WTC11 (cell line): ENCODE results near the gene TSKU.

Source experiments
- ATF1 ChIP-seq: sonication (generic); formaldehyde crosslinking; IDR thresholded peaks from 2 replicates; pipeline ENCODE4 v1.8.1; 2023; ENCODE audit warnings: mild to moderate bottlenecking, moderate library complexity, missing genetic modification reagents
- CTCF ChIP-seq: fragments of 200-600 bp; IDR thresholded peaks from 2 replicates; pipeline ENCODE4 v1.8.0; 2022; ENCODE audit warnings: antibody characterized with exemption
- ERG ChIP-seq: fragments of 250-450 bp; sonication (Bioruptor Pico); IDR thresholded peaks from 2 replicates; pipeline ENCODE4 v1.8.0; 2021; ENCODE audit warnings: mild to moderate bottlenecking
- ETV6 ChIP-seq: sonication (generic); formaldehyde crosslinking; IDR thresholded peaks from 2 replicates; pipeline ENCODE4 v1.8.1; 2022; ENCODE audit warnings: mild to moderate bottlenecking, missing genetic modification reagents
- FOXP4 ChIP-seq: sonication (generic); formaldehyde crosslinking; IDR thresholded peaks from 2 replicates; pipeline ENCODE4 v1.8.0; 2022; ENCODE audit warnings: mild to moderate bottlenecking, missing genetic modification reagents
- GABPB1 ChIP-seq: sonication (generic); formaldehyde crosslinking; IDR thresholded peaks from 2 replicates; pipeline ENCODE4 v1.8.1; 2023; ENCODE audit warnings: mild to moderate bottlenecking, missing genetic modification reagents
- MAX ChIP-seq: sonication (generic); formaldehyde crosslinking; IDR thresholded peaks from 2 replicates; pipeline ENCODE4 v1.8.0; 2022; ENCODE audit warnings: mild to moderate bottlenecking, missing genetic modification reagents
- ZNF317 ChIP-seq: sonication (generic); formaldehyde crosslinking; IDR thresholded peaks from 2 replicates; pipeline ENCODE4 v1.8.1; 2023; ENCODE audit warnings: low read depth, mild to moderate bottlenecking, moderate library complexity, missing genetic modification reagents, borderline replicate concordance
- TF ChIP-seq, protein P1 (sequence below): sonication (generic); formaldehyde crosslinking; conservative IDR thresholded peaks from 2 replicates; pipeline ENCODE4 v1.8.1; 2023; ENCODE audit warnings: mild to moderate bottlenecking, low read depth, missing genetic modification reagents, moderate library complexity
- TF ChIP-seq, protein P2 (sequence below): sonication (generic); formaldehyde crosslinking; IDR thresholded peaks from 2 replicates; pipeline ENCODE4 v1.8.1; 2023; ENCODE audit warnings: mild to moderate bottlenecking, missing genetic modification reagents
- TF ChIP-seq, protein P3 (sequence below): fragments of 250-450 bp; sonication (Bioruptor Pico); conservative IDR thresholded peaks from 2 replicates; pipeline ENCODE4 v1.9.0; 2021; ENCODE audit warnings: mild to moderate bottlenecking
- TF ChIP-seq, protein P4 (sequence below): sonication (generic); formaldehyde crosslinking; IDR thresholded peaks from 2 replicates; pipeline ENCODE4 v1.8.1; 2023; ENCODE audit warnings: mild to moderate bottlenecking, missing genetic modification reagents

DNA sequence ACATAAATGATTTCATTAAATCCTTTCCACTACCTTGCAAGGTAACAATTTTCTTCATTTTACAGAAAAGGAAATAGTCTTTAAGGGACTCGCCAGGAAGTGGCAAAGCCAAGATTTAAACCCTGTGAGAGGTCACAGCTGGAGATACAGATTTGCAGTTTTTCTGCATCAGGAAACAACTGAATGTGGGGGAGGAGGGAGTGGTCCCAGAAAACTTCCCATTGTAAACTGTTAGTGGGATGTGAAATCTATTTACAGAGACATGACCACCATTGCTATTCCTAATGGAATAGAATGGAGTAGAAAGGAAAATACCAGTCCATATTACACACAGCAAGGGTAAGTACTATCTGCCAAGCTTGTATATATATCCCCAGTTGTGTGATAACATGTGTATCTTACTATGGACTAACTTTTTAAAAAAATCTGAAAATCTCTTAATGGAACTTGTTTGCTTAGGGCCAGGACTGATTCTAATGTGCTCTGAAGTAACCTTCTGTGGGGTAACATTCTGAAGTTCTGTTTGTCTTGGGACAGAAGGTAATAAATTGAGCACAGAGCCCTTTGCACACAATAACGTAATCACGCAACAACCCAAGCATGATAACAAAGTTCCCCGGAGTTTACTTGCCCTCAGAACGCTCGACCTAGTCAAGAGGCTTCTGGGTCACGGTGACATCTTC, 10.9 kb upstream of the TSKU start:
- TF ChIP-seq FOXP4 (CRISPR knock-in tag), result no peak
- TF ChIP-seq ERG (CRISPR knock-in tag), result no peak
- TF ChIP-seq, protein P1, sequence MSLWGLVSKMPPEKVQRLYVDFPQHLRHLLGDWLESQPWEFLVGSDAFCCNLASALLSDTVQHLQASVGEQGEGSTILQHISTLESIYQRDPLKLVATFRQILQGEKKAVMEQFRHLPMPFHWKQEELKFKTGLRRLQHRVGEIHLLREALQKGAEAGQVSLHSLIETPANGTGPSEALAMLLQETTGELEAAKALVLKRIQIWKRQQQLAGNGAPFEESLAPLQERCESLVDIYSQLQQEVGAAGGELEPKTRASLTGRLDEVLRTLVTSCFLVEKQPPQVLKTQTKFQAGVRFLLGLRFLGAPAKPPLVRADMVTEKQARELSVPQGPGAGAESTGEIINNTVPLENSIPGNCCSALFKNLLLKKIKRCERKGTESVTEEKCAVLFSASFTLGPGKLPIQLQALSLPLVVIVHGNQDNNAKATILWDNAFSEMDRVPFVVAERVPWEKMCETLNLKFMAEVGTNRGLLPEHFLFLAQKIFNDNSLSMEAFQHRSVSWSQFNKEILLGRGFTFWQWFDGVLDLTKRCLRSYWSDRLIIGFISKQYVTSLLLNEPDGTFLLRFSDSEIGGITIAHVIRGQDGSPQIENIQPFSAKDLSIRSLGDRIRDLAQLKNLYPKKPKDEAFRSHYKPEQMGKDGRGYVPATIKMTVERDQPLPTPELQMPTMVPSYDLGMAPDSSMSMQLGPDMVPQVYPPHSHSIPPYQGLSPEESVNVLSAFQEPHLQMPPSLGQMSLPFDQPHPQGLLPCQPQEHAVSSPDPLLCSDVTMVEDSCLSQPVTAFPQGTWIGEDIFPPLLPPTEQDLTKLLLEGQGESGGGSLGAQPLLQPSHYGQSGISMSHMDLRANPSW (CRISPR knock-in tag), result no peak
- TF ChIP-seq, protein P2, sequence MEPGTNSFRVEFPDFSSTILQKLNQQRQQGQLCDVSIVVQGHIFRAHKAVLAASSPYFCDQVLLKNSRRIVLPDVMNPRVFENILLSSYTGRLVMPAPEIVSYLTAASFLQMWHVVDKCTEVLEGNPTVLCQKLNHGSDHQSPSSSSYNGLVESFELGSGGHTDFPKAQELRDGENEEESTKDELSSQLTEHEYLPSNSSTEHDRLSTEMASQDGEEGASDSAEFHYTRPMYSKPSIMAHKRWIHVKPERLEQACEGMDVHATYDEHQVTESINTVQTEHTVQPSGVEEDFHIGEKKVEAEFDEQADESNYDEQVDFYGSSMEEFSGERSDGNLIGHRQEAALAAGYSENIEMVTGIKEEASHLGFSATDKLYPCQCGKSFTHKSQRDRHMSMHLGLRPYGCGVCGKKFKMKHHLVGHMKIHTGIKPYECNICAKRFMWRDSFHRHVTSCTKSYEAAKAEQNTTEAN (CRISPR knock-in tag), result no peak
- TF ChIP-seq, protein P3, sequence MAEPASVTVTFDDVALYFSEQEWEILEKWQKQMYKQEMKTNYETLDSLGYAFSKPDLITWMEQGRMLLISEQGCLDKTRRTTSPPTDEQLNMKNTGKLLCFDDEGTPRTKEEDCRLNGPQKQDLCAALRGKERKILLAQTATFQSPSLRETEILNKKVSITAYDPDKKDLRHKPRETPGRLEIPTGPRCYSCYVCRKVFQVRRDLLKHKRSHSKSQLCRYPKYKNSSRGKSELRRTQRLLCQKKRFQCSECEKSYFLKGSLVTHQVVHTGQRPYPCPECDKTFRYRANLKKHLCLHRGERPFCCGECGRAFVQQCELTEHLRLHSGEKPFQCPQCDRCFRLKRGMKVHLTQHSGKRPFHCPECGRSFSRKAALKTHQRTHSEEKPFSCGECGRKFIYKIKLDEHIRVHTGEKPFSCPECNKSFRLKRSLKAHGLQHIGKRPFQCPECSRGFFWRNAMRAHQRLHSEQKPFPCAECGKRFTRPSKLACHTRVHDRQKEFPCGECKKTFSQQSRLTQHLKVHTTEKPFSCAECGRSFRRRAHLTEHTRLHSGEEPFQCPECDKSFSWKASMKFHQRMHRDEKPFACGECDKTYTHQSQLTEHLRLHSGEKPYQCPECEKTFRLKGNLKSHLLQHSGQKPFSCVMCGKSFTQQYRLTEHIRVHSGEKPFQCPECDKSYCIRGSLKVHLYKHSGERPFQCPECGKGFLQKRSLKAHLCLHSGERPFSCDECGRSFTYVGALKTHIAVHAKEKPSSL (CRISPR knock-in tag), result no peak
- no peak for TF ChIP-seq ETV6 (CRISPR knock-in tag)
- TF ChIP-seq CTCF, result no peak
- no peak for TF ChIP-seq GABPB1 (CRISPR knock-in tag)
- TF ChIP-seq, protein P4, sequence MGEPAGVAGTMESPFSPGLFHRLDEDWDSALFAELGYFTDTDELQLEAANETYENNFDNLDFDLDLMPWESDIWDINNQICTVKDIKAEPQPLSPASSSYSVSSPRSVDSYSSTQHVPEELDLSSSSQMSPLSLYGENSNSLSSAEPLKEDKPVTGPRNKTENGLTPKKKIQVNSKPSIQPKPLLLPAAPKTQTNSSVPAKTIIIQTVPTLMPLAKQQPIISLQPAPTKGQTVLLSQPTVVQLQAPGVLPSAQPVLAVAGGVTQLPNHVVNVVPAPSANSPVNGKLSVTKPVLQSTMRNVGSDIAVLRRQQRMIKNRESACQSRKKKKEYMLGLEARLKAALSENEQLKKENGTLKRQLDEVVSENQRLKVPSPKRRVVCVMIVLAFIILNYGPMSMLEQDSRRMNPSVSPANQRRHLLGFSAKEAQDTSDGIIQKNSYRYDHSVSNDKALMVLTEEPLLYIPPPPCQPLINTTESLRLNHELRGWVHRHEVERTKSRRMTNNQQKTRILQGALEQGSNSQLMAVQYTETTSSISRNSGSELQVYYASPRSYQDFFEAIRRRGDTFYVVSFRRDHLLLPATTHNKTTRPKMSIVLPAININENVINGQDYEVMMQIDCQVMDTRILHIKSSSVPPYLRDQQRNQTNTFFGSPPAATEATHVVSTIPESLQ, result no peak
- TF ChIP-seq ZNF317 (CRISPR knock-in tag), result no peak
- no peak for TF ChIP-seq MAX (CRISPR knock-in tag)
- TF ChIP-seq ATF1 (CRISPR knock-in tag), result no peak
